HG03571 (cell line): Measurements from ENCODE around the gene YY2.
"Not testable (repeated sequence)": the region's sequence is repeated elsewhere in the genome, so short reads cannot be mapped to it uniquely, and the experiment has no call there.

Experiments
- ATAC-seq: cut with Tn5 transposase; IDR thresholded peaks from one replicate; pipeline ENCODE4 v1.9.1; 2021; ENCODE audit not compliant: unreplicated experiment

The YY2 gene

GRCh38 chrX:21855937-21856415 lies at the start of gene YY2:
Gene YY2 (plus strand): TSS chrX:21855987. CDS start chrX:21856485, 498 bp downstream.
- no peak for ATAC-seq

GRCh38 chrX:21806691-21807090 lies 49.1 kb upstream of the YY2 start:
- ATAC-seq = no peak

GRCh38 chrX:21811832-21812231 lies 44.0 kb upstream of the YY2 start:
- ATAC-seq = no peak

- ATAC-seq = no peak
Measured at GRCh38 chrX:21812628-21813027, 43.2 kb upstream of the YY2 start.

- no peak for ATAC-seq
Measured at GRCh38 chrX:21813612-21814368, 42.0 kb upstream of the YY2 start.

- ATAC-seq = no peak
Measured at GRCh38 chrX:21816136-21816535, 39.7 kb upstream of the YY2 start.

- ATAC-seq = not testable (repeated sequence)
Measured at GRCh38 chrX:21820170-21820569, 35.6 kb upstream of the YY2 start.

- no peak for ATAC-seq
Measured at GRCh38 chrX:21821875-21822274, 33.9 kb upstream of the YY2 start.

GRCh38 chrX:21831496-21831895 lies 24.3 kb upstream of the YY2 start:
- ATAC-seq = no peak

GRCh38 chrX:21837056-21837455 lies 18.7 kb upstream of the YY2 start:
- ATAC-seq = no peak

GRCh38 chrX:21838937-21839333 lies 16.9 kb upstream of the YY2 start:
- peak; percentile 4 for ATAC-seq

GRCh38 chrX:21839334-21840192 lies 16.2 kb upstream of the YY2 start, which contains the start of gene MBTPS2:
Gene MBTPS2 (plus strand): TSS chrX:21839617. CDS start chrX:21839735, 118 bp downstream.
- peak; percentile 85 for ATAC-seq

- peak; percentile 2 for ATAC-seq
Measured at GRCh38 chrX:21840193-21840545, 15.6 kb upstream of the YY2 start.

GRCh38 chrX:21843179-21843578 lies 12.6 kb upstream of the YY2 start:
- no peak for ATAC-seq

GRCh38 chrX:21845096-21845495 lies 10.7 kb upstream of the YY2 start:
- ATAC-seq = no peak

GRCh38 chrX:21847342-21847741 lies 8.4 kb upstream of the YY2 start:
- no peak for ATAC-seq

GRCh38 chrX:21853578-21853977 lies 2.2 kb upstream of the YY2 start:
- no peak for ATAC-seq

GRCh38 chrX:21856504-21856903 lies 717 bp downstream of the YY2 start:
- ATAC-seq = no peak

GRCh38 chrX:21863241-21863640 lies 7.5 kb downstream of the YY2 start:
- ATAC-seq = no peak

GRCh38 chrX:21865436-21865835 lies 9.6 kb downstream of the YY2 start:
- no peak for ATAC-seq

GRCh38 chrX:21870494-21870893 lies 14.7 kb downstream of the YY2 start:
- no peak for ATAC-seq
